Astrocyte (in vitro differentiated cells and primary cell): Measurements from ENCODE around the gene RIT1. TPM values are rescaled to one million over a fixed set of nuclear protein-coding genes. Genes with fewer than 3 reads are reported as not detected.

Experiments used
- DNase-seq: peaks from one replicate; pipeline ENCODE4 v3.0.0-alpha.2; 2010; ENCODE audit warnings: low read depth
- FAIRE-seq: peaks from 2 replicates; lab custom pipeline; 2011; peaks lifted over from hg19 to GRCh38; lab: Jason Lieb, UNC
- H2AFZ ChIP-seq: 2 replicates; pipeline ENCODE4 v1.6.0; 2012; ENCODE audit warnings: low read depth, low read length, inconsistent platforms
- H3K27ac ChIP-seq: 2 replicates; pipeline ENCODE4 v1.5.1; 2011; ENCODE audit warnings: low read depth, low read length, inconsistent platforms
- H3K27me3 ChIP-seq: 2 replicates; pipeline ENCODE4 v1.6.0; 2011; ENCODE audit warnings: low read length, inconsistent platforms; ENCODE audit not compliant: insufficient read depth
- H3K36me3 ChIP-seq: 2 replicates; pipeline ENCODE4 v1.5.1; 2011; ENCODE audit warnings: low read length, inconsistent platforms; ENCODE audit not compliant: insufficient read depth
- H3K4me1 ChIP-seq: 2 replicates; pipeline ENCODE4 v1.5.1; 2011; ENCODE audit warnings: low read length, inconsistent platforms; ENCODE audit not compliant: insufficient read depth
- H3K4me2 ChIP-seq: 2 replicates; pipeline ENCODE4 v1.6.0; 2012; ENCODE audit warnings: low read length, inconsistent platforms
- H3K4me3 ChIP-seq: 2 replicates; pipeline ENCODE4 v1.5.1; 2011; ENCODE audit warnings: low read depth, mild to moderate bottlenecking, low read length, inconsistent platforms; ENCODE audit not compliant: insufficient read depth
- H3K79me2 ChIP-seq: 2 replicates; pipeline ENCODE4 v1.6.0; 2012; ENCODE audit warnings: mild to moderate bottlenecking, low read length, inconsistent platforms; ENCODE audit not compliant: insufficient read depth
- H3K9ac ChIP-seq: 2 replicates; pipeline ENCODE4 v1.6.0; 2012; ENCODE audit warnings: mild to moderate bottlenecking, low read length, inconsistent platforms
- H3K9me3 ChIP-seq: 2 replicates; pipeline ENCODE4 v1.5.1; 2012; ENCODE audit warnings: low read depth, mild to moderate bottlenecking, low read length, inconsistent platforms; ENCODE audit not compliant: insufficient read depth
- H4K20me1 ChIP-seq: 2 replicates; pipeline ENCODE4 v1.6.0; 2012; ENCODE audit warnings: low read length, inconsistent platforms; ENCODE audit not compliant: insufficient read depth
- H3K27ac Mint-ChIP-seq: one replicate; pipeline ENCODE4 v1.8.0; 2021; ENCODE audit warnings: mild to moderate bottlenecking, mixed read lengths; ENCODE audit not compliant: unreplicated experiment
- H3K27me3 Mint-ChIP-seq: one replicate; pipeline ENCODE4 v1.8.0; 2021; ENCODE audit warnings: low read depth, mixed read lengths; ENCODE audit not compliant: unreplicated experiment
- H3K36me3 Mint-ChIP-seq: one replicate; pipeline ENCODE4 v1.8.0; 2021; ENCODE audit warnings: low read depth, mixed read lengths; ENCODE audit not compliant: unreplicated experiment
- H3K4me1 Mint-ChIP-seq: one replicate; pipeline ENCODE4 v1.8.0; 2021; ENCODE audit warnings: low read depth, mixed read lengths; ENCODE audit not compliant: unreplicated experiment
- H3K4me3 Mint-ChIP-seq: one replicate; pipeline ENCODE4 v1.8.0; 2021; ENCODE audit warnings: mild to moderate bottlenecking, moderate library complexity, mixed read lengths; ENCODE audit not compliant: unreplicated experiment
- H3K9me3 Mint-ChIP-seq: one replicate; pipeline ENCODE4 v1.8.0; 2021; ENCODE audit warnings: mild to moderate bottlenecking, mixed read lengths; ENCODE audit not compliant: unreplicated experiment
- CTCF ChIP-seq: IDR thresholded peaks from 2 replicates; pipeline ENCODE4 v1.5.1; 2011; ENCODE audit warnings: low read depth, mild to moderate bottlenecking, inconsistent platforms, low read length, moderate library complexity; ENCODE audit not compliant: insufficient read depth
- EZH2 ChIP-seq: IDR thresholded peaks from 2 replicates; pipeline ENCODE4 v1.6.1; 2012; ENCODE audit warnings: mild to moderate bottlenecking, low read length, inconsistent platforms; ENCODE audit not compliant: insufficient read depth
- total RNA-seq: library from RNA; stranded (reverse); gene quantifications from 2 replicates; pipeline ENCODE4 v1.2.1, GENCODE V29; 2021

RIT1 gene
- total RNA-seq, 1 donor from 2014 or later, result 59.4 TPM

DNA sequence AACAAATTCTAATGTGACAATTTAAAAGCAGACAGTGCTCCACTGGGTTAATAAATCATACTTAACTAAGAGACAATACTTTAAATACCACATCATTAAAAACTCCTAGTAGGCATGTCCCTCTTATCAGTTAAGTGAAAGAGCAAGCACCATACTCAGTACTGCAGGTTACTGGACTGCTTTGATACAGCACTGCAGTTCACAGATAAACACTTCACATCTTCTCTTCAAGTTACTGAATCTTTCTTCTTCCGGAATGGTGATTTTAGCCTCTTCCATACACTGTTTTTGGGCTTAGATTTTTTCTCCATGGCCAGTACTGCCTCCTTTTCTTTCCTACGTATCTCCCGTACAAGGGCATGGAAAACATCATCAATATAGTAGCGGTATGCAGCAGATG is 11.0 kb downstream of the RIT1 start:
- H4K20me1 ChIP-seq, result peaks cover 11% of the 10 kb centered on the region
- H3K4me1 Mint-ChIP-seq, result no peaks in the 10 kb centered on the region
- no peak overlapping the region for H3K4me3 ChIP-seq
- H3K36me3 Mint-ChIP-seq, result peaks cover 20% of the 10 kb centered on the region
- H3K27ac Mint-ChIP-seq, result no peak overlapping the region
- no peak for FAIRE-seq
- H3K27ac ChIP-seq, result no peak overlapping the region
- peaks cover 51% of the 10 kb centered on the region for H3K36me3 ChIP-seq
- H3K9me3 Mint-ChIP-seq, result no peaks in the 10 kb centered on the region
- no peak for DNase-seq
- H3K4me2 ChIP-seq, result no peak overlapping the region
- no peaks in the 10 kb centered on the region for H3K27me3 ChIP-seq
- H2AFZ ChIP-seq, result no peak overlapping the region
- H3K4me3 Mint-ChIP-seq, result no peak overlapping the region
- no peaks in the 10 kb centered on the region for H3K4me1 ChIP-seq
- H3K9ac ChIP-seq, result no peak overlapping the region
- TF ChIP-seq EZH2 (no peak), CTCF (no peak)
- H3K9me3 ChIP-seq, result no peaks in the 10 kb centered on the region
- H3K79me2 ChIP-seq, result no peaks in the 10 kb centered on the region
- no peaks in the 10 kb centered on the region for H3K27me3 Mint-ChIP-seq

DNA sequence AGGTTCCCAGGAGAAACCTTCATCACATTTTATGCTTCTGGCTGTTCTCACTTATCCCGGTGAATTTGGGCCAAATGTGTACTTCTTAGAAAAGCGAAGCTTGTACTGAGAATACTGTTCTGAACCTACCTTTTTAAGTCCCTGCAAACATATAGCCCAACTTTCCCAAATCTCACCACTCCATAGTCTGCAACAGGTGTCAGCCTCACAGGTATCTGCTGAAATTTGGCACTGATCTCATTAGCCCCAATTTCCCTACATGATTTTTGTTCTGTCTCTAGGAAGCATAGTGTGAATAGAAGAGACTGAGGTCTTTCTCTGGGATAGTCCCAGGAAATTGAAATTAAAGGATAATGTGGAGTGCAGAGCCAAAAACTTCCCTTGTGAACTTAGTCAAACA is 11.5 kb downstream of the RIT1 start:
- H3K4me1 Mint-ChIP-seq, result no peaks in the 10 kb centered on the region
- TF ChIP-seq CTCF, result no peak
- TF ChIP-seq EZH2, result no peak
- Histone ChIP-seq H3K36me3 (peaks cover 47% of the 10 kb centered on the region), H3K4me2 (no peak overlapping the region), H3K9me3 (no peaks in the 10 kb centered on the region), H3K9ac (no peak overlapping the region), H3K4me1 (no peaks in the 10 kb centered on the region), H3K27me3 (no peaks in the 10 kb centered on the region), H3K79me2 (no peaks in the 10 kb centered on the region), H2AFZ (no peak overlapping the region), H4K20me1 (peaks cover 11% of the 10 kb centered on the region), H3K27ac (no peak overlapping the region), H3K4me3 (no peak overlapping the region)
- no peaks in the 10 kb centered on the region for H3K9me3 Mint-ChIP-seq
- H3K36me3 Mint-ChIP-seq, result peaks cover 18% of the 10 kb centered on the region
- no peak overlapping the region for H3K4me3 Mint-ChIP-seq
- H3K27ac Mint-ChIP-seq, result no peak overlapping the region
- FAIRE-seq, result no peak
- DNase-seq, result no peak
- no peaks in the 10 kb centered on the region for H3K27me3 Mint-ChIP-seq

- Histone ChIP-seq H4K20me1 (peaks cover 8% of the 10 kb centered on the region), H3K79me2 (no peaks in the 10 kb centered on the region), H3K9ac (no peak overlapping the region), H3K4me2 (no peak overlapping the region), H3K27ac (no peak overlapping the region), H3K4me3 (no peak overlapping the region), H3K36me3 (peaks cover 39% of the 10 kb centered on the region), H2AFZ (no peak overlapping the region), H3K4me1 (peaks cover 3% of the 10 kb centered on the region), H3K9me3 (no peaks in the 10 kb centered on the region), H3K27me3 (no peaks in the 10 kb centered on the region)
- H3K27me3 Mint-ChIP-seq, result no peaks in the 10 kb centered on the region
- H3K36me3 Mint-ChIP-seq, result peaks cover 11% of the 10 kb centered on the region
- no peak overlapping the region for H3K4me3 Mint-ChIP-seq
- TF ChIP-seq CTCF (no peak), EZH2 (no peak)
- DNase-seq (no peak), FAIRE-seq (no peak)
- peaks cover 2% of the 10 kb centered on the region for H3K4me1 Mint-ChIP-seq
- H3K27ac Mint-ChIP-seq, result no peak overlapping the region
- H3K9me3 Mint-ChIP-seq, result no peaks in the 10 kb centered on the region
Measured at GRCh38 chr1:155898888-155899287, 12.3 kb downstream of the RIT1 start.
